ENCODE measurements around the gene DCDC2C. TPM values are rescaled to one million over a fixed set of nuclear protein-coding genes. Genes with fewer than 3 reads are reported as not detected.

DCDC2C gene
- total and polyA plus RNA-seq, 2 of the 4 experiments (the other 2 are of a cell fraction), result not detected

DNA sequence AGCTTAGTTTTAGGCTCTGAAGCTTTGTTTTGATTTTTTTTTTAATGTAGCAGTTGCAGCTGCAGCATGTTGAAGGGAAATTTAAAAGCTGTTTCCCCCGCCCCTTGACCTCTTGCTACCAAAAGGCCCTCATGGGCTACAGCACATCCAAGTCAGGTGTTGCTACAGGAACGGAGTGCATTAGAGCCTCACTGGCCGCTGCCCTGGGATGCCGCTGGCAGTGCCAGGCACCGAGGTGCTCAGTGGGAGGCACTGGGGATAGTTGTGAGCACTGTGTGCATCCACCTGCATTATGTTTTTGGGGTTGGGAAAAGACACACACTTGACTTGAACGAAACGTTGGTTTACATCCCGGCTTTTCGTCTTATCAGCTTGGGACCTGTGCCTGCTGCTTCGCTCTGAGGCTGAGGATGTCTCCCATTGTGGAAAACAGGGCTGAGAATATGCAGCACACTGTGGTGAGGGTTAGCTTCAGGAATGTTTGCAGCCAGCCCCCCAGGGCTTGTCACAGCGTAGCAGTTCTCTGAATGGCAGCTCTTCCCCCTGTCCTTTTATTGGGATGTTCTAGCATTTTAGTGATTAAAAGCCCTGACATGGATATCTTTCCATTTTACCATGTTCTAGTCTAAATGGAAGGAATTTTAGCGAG lies 24.1 kb downstream of the DCDC2C start:
- Histone ChIP-seq H2BK15ac (ENCODE audit: low read depth, low read length) (no peak overlapping the region), H3K23ac (ENCODE audit: low read depth, low read length) (no peak overlapping the region), H4K91ac (ENCODE audit: insufficient read depth, low read depth, low read length) (no peak overlapping the region), H3K18ac (ENCODE audit: low read depth, low read length) (no peak overlapping the region), H3K27me3 (ENCODE audit: control insufficient read depth, insufficient read depth, low read length) (peaks cover 12% of the 10 kb centered on the region; the same call in 1 of the 2 replicates), H2AFZ (replicated peaks; ENCODE audit: low read length, poor library complexity) (no peak overlapping the region), H3K56ac (ENCODE audit: extremely low read depth, insufficient read depth, low read length) (no peak overlapping the region), H3K14ac (replicated peaks; ENCODE audit: low read depth, low read length) (no peak overlapping the region), H3K9ac (ENCODE audit: low read depth, low read length) (peak overlapping the region; percentile 65; the same call in 1 of the 2 replicates), H3K9me3 (ENCODE audit: control insufficient read depth, insufficient read depth, low read length) (no peaks in the 10 kb centered on the region), H3K79me1 (ENCODE audit: low read depth in 1 of 2, low read length in 2 of 2) (no peaks in the 10 kb centered on the region), H3K4me2 (ENCODE audit: low read depth, low read length) (peak overlapping the region; percentile 86; the same call in 1 of the 2 replicates), H2BK120ac (ENCODE audit: low read depth, low read length) (no peak overlapping the region), H3K4me1 (ENCODE audit: control insufficient read depth, insufficient read depth, low read length) (no peaks in the 10 kb centered on the region), H3K27ac (ENCODE audit: insufficient read depth, low read length) (no peak overlapping the region), H4K5ac (ENCODE audit: low read depth, low read length) (no peak overlapping the region), H2BK20ac (ENCODE audit: low read depth, low read length) (no peak overlapping the region), H4K20me1 (ENCODE audit: insufficient read depth, low read length) (no peaks in the 10 kb centered on the region), H2AK9ac (replicated peaks; ENCODE audit: low read depth, low read length, poor library complexity) (no peak overlapping the region), H2BK5ac (ENCODE audit: low read depth, low read length, poor library complexity, severe bottlenecking) (no peak overlapping the region), H2AK5ac (ENCODE audit: low read depth, low read length) (no peak overlapping the region), H4K8ac (ENCODE audit: low read depth in 2 of 2, low read length in 2 of 2) (no peak overlapping the region), H3K36me3 (ENCODE audit: control insufficient read depth, insufficient read depth, low read length) (no peaks in the 10 kb centered on the region), H3K4me3 (ENCODE audit: insufficient read depth, low read depth, low read length) (no peak overlapping the region), H3K4ac (ENCODE audit: low read depth, low read length) (no peak overlapping the region), H3K9me1 (ENCODE audit: insufficient read depth, low read length) (no peaks in the 10 kb centered on the region)
- intact Hi-C loops (cut with micrococcal nuclease), result loop anchor here (1.0 to 2.0 kb wide), 3 partner anchors 35 to 100 kb away; no protein-coding TSS in a partner anchor
- BruUV-seq (replicated peaks), result no TSS peak
- 41% methylated on average over 4 of the region's 12 CpGs; no CpG with 5 or more reads in 1 of the 2 experiments for WGBS, 2 experiments (ENCODE audit: extremely low coverage in 2 of 2, insufficient read length in 1 of 2)
- TF ChIP-seq, protein P1, sequence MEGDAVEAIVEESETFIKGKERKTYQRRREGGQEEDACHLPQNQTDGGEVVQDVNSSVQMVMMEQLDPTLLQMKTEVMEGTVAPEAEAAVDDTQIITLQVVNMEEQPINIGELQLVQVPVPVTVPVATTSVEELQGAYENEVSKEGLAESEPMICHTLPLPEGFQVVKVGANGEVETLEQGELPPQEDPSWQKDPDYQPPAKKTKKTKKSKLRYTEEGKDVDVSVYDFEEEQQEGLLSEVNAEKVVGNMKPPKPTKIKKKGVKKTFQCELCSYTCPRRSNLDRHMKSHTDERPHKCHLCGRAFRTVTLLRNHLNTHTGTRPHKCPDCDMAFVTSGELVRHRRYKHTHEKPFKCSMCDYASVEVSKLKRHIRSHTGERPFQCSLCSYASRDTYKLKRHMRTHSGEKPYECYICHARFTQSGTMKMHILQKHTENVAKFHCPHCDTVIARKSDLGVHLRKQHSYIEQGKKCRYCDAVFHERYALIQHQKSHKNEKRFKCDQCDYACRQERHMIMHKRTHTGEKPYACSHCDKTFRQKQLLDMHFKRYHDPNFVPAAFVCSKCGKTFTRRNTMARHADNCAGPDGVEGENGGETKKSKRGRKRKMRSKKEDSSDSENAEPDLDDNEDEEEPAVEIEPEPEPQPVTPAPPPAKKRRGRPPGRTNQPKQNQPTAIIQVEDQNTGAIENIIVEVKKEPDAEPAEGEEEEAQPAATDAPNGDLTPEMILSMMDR (conservative IDR thresholded peaks at IDR 0.05; ENCODE audit: low read depth, low read length), result no peak
- dilution Hi-C loops (cut with HindIII; ENCODE audit: low sequenced_read_pairs, unreplicated experiment), result no loop called here
- ATAC-seq (ENCODE audit: low read depth) (no peak), DNase-seq (no peak)
- POLR2A ChIA-PET (ENCODE audit: unreplicated experiment), result no interaction called here
- in situ Hi-C loops (cut with MboI; ENCODE audit: low sequenced_read_pairs), result no loop called here
- CTCF ChIA-PET, result interaction anchor here (0.5 to 4.9 kb wide), 18 partner anchors 9 to 1878 kb away, joined by 3 to 41 read pairs (median 5); no protein-coding TSS in a partner anchor
